GM21825 (cell line): Measurements from ENCODE around the gene NCBP1.
"Not testable (repeated sequence)": the region's sequence is repeated elsewhere in the genome, so short reads cannot be mapped to it uniquely, and the experiment has no call there.

Source experiments
- ATAC-seq: cut with Tn5 transposase; IDR thresholded peaks from one replicate; pipeline ENCODE4 v1.9.1; 2021; ENCODE audit warnings: mild to moderate bottlenecking, moderate library complexity; ENCODE audit not compliant: unreplicated experiment

Gene NCBP1

DNA sequence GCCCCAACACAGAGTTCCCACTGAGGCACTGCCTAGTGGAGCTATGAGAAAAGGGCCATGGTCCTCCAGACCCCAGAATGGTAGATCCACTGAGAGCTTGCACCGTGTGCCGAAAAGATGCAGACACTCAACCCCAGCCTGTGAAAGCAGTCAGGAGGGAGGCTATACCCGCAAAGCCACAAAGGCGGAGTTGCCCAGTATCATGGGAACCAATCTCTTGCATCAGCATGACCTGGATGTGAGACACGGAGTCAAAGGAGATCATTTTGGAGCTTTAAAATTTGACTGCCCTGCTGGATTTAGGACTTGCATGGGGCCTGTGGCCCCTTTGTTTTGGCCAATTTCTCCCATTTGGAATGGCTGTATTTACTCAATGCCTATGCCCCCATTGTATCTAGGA is 11.1 kb upstream of the NCBP1 start:
- not testable (repeated sequence) for ATAC-seq

DNA sequence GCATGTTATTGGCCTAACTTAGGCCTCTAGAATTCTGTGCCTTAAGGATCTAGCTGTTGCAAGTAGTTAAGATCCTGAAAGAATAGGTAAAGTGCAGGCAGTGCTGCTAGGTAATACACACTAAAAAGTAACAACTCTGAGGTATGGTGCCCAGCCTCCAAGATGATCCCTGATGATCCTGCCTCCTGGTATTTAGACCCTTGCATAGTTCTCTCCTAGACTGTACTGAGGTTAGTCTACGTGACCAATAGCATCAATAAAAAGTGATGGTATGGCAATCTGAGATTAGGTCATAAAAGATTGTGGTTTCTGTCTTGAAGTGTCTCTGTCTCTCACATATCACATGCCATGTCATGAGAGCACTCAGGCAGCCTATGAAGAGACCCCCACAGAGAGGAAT is 9.7 kb upstream of the NCBP1 start:
- ATAC-seq, result no peak

DNA sequence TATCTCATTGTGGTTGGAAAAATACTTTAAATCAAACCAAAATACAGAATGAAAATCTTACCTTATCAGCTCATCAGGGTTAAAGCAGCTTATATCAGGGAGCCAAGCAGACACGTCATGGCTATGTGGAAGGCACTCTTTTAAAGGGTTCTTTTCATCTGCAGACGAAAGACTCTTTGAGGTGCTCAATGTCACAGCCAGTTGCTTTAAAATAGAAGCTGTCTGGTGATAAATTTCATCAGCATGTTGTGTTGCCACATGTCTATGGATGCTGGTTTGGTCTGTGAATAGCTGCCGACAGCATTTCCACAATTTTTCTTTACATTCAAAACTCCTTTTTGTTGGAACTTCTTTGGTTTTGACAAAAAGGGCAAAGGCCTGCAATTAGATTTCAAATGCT is 8.0 kb upstream of the NCBP1 start:
- ATAC-seq, result no peak

DNA sequence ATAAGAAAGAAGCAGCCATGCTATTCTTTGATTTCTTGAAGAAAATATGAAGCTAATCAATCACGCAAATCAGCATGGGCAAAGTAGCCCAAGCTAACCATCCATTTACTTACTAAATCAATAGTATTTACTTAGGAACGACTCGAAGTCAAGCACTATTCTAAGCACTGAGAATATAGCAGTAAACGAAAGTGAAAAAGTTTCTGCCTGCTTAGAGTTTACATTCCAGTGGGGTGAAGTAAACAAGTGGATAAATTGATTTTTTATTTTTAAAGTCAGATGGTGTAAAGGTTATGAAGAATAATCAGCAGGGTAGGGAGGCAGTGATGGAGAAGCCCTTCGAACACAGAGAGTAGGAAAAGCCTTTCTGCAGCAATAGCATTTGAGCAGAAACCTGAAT is 6.0 kb upstream of the NCBP1 start:
- no peak for ATAC-seq

DNA sequence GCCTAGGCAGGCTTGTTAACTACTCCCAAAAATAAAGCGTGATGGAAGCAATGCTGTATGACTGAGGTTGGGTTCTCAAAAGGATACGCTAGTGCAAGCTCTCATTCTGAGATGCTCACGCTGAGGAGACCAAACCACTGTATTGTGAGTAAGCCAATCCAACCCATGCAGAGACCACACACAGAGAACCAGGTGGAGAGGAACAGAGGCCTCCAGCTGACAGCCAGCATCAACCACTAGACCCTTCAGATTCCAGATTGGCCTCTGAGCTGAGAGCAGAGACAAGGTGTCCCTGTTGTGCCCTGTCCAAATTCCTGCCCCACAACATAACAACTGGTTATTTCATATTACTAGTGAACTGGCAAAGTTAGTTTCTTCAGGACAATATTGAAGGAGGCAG is 5.0 kb upstream of the NCBP1 start:
- no peak for ATAC-seq

DNA sequence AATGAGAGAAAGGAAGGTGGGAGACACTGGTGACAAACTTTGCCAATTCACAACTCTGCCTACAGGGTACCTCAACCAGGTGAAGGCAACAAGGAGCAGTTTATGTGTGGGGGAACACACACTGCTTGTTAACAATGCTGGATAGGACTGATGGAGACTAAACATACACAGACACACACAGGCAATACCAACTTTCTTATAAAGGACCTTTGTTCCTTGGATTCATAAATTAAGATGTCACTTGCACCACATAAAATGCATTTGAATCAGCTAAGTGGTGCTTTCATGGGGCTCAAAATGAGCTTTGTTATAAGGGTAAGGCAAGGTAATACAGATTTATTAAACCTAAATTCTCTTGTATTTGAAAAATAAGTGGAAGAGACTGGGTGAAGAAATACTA is 4.5 kb upstream of the NCBP1 start:
- ATAC-seq, result no peak

DNA sequence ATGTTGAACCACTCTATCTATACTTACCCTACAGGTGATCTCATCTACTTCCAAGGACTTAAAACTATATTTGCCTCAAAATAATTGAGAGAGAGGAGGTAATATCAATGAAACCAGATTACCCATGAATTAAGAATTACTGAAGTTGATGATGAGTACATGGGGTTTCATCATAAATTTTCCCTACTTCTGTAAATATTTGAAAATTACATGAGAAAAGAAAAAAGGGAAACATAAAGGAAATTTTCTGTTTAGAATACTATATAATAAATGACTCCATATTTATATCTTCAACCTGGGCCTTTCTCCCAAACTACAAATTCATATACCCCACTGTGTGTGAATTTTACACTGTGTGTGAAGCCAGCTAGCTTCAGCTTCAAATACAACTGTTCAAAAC is 3.0 kb upstream of the NCBP1 start:
- ATAC-seq, result no peak

DNA sequence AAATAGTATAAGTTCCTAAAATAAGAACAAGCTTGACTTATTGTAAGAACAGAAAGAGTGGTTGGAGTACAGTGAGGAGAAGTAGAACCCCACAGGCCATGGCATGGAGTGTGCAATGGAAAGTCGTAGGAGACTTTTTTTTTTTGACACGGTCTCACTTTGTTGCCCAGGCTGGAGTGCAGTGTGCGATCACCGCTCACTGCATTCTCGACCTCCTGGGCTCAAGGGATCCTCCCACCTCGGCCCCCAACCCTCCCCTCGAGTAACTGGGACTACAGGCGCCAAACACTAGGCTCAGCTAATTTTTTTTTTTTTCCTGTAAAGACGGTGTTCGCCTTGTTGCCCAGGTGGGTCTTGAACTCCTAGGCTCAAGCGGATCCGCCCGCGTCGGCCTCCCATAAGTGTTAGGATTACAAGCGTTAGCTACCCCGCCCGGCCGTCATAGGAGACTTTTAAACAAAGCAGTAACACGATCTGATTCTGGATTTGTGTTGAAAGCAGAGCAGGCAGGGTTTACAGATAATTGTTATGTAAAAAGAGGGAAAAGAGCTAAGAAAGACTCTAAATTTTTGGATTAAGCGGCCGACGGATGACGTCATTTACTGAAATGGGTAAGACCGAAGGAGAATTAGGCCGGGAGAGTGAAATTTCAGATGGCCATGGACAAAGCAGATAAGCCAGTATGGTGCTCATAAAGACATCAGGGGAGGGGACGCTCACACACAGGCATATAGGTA is 1.2 kb upstream of the NCBP1 start:
- peak; percentile 7 for ATAC-seq

DNA sequence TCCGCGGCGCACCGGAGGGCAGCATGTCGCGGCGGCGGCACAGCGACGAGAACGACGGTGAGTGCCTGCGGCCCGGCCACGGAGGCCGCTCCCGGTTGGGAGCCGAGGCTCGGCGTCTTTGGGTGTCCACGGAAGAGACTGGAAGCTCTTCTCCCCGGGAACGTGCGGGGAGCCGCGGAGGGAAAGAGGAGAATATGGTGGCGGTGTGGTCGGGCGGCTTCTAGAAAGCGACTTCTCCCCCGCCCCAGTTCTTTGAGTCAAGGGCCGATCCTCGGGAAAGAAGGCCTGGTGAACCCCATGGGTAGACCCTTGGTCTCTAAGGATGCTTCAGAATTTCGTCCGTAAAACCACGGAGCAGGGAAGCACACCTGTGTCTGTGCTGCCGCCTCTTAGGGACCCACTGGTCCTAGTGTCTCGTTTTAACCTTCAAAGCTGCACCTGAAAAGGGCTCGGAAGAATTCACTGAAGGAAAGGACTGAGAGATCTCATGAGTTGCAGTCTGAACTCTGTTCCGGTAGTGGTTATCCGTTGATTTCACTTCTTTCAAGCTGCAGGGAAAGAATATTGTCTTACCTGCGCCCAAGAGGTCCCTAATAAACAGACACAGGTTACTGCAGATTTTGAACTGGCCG is 354 bp downstream of the NCBP1 start:
- ATAC-seq, result no peak

DNA sequence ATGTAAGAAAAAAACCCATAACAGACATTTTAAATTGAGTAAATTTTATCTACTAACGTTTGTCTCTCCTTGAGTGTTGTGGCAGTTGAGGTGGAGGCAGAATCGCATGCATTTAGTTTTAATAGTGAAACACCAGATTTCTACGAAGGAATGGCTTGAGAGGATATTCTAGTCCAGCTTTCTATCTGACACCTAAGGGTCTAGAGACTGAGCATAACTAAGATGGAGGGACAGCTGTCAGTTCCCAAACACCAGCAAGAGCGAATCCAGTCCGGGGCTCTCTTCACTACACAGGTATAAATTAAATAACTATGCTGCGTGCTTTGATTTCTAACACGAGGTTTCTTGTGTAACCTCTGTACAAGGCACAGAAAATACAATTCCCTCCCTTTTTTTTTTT is 1.4 kb downstream of the NCBP1 start:
- no peak for ATAC-seq

DNA sequence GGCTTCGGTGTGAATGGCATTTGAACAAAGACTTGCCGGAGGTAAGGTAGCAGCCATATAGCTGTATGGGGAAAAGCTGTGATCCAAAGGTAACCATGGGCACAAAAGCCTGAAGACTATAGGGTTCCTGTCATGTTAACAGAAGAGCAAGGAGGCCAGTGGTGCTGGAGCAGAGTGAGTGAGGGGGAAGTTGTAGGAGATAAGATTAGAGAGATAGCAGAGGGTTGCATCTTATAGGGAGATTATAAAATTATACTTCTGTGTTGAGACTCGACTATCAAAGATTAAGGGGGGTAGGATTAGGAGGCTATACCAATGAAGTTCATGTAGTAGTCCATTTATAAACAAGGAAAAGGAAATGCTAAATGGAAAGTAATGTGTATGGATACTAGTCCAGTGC is 3.3 kb downstream of the NCBP1 start:
- ATAC-seq, result no peak

DNA sequence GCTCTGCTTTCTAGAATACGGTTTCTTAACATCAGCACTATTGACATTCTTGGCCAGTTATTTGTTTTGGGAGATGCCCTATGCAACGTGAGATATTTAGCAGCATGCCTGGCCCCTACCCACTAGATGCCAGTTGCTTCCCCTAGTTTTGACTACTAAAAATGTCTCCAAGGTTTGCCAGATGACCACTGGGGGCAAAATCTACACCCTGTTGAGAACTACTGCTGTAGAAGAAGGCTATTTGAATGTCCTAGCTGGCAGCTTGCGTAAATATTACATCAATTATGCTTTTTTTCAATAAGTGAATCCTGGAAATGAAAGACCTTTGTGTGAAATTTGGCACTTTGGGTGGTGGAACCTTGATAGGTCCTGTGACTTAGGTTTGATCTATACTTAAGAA is 5.0 kb downstream of the NCBP1 start:
- ATAC-seq, result no peak

DNA sequence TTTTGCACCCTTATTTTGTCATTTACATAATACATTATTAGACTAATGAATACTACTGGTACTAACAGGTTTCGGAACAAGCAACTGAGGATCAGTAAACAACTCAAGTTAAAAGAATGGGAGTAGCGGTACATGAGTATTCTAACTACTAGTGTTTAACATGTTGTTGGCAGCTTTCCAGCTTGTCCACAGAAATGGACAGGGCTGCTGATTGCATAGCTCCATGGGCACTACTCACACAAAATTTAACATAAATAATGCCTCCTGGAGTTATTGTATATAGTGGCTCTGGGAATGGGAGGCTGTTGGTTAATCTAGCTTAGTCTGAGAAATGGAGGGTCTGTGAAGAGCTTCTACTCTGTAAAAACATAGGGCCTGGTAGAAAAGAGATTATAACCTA is 6.7 kb downstream of the NCBP1 start:
- ATAC-seq, result no peak

DNA sequence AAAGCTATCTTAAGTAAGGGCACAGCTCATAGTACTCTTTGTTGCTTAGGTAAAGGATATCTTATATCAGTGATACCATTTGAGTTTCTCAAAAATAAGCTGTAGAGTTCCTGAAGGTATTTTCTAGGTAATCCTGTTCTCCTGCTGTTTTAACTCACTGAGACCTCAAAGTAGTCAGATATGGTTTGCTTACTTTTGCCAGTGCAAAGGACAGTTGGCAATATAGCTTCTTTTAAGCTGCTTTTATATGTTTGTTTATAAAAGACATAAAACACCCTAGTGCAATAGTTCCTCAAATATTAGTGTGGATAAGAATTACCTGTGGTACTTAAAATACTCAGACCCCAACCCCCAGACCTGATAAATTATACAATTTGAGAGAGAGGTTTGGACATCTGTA is 12.1 kb downstream of the NCBP1 start:
- ATAC-seq, result no peak

DNA sequence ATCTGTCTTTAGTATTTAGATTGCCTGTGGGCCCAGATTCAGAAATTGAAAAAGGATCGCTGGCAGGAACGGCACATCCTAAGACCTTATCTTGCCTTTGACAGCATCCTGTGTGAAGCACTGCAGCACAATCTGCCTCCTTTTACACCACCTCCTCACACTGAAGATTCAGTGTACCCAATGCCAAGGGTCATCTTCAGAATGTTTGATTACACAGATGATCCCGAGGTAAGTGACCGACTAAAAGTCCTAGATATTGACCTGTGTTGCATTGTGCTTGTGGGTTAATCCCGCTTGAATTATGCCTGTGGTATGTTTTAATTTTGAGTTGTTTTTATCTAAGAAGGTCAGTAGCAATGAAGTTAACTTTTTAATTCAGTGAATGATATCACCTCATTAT is 14.4 kb downstream of the NCBP1 start:
- no peak for ATAC-seq

DNA sequence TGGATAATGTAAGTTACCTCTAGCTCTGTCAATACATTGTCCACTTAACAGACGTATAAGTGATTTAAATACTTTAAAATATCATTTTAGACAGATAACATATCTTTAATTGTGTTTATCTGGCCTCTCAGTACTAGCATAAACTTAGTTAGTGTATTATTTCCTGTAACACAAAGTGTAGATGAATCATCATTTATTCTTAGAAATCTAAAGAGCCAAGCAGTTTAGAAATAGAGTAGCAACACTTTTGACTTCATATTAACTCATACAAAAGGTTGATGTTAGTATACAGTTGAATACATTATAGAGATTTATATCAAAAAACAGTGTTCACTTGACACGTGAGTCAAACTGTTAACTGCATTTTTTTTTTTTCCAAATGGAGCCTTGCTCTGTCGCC is 18.0 kb downstream of the NCBP1 start:
- no peak for ATAC-seq

DNA sequence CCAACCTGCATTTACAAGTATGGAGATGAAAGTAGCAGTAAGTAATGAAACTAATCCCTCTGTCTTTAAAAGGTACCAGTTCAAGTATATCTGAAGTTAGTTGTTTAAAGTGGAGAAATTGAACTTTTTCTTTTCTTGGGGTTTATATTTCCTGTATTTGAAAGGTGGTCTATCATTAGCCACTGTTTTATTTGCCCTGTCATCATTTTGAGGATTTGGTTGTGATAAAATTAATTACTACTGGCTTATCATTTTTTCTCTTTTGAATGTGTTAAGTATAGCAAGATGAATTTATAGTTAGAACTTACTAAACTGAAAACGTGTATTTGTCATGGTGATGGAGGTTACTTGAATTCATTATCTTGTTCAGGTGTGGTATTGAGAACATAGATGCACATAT is 25.1 kb downstream of the NCBP1 start:
- ATAC-seq, result no peak

DNA sequence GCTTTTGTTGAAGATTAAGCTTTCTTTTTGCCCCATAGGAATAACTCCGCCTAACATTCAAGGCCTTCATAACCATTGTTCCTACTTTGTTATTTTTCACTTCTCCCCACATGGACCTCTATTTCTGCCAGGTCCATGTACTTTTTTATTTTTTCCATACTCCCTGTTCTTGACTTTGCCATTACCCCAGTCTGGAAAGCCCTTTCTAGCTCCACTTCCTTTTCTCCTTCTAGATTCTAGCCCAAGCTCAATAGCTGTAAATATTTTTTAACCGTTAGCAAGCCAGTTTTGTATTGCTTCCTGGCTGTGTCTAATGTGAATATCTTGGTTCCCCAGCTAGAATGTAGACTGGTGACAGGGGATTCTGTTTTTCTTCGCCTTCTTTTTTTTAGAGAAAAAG is 26.1 kb downstream of the NCBP1 start:
- ATAC-seq, result no peak

DNA sequence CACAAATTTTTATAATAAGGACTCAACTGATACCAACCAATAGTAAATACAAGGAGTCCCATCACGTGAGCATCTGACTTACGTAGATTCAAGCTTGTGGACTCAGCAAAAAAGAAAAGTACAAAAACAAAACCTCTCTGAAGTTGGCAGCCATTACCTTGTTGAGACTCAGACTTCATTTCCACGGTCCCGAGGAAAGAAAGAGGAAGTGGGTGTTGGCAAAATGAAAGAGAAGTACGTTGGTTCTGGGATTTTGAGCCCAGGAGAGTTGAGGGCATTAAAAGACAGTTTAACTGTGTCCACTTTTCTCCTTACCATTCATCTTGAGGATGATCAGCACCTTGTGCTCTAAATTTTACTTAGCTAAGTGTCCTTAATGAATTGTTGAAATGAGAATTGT is 26.7 kb downstream of the NCBP1 start:
- no peak for ATAC-seq

DNA sequence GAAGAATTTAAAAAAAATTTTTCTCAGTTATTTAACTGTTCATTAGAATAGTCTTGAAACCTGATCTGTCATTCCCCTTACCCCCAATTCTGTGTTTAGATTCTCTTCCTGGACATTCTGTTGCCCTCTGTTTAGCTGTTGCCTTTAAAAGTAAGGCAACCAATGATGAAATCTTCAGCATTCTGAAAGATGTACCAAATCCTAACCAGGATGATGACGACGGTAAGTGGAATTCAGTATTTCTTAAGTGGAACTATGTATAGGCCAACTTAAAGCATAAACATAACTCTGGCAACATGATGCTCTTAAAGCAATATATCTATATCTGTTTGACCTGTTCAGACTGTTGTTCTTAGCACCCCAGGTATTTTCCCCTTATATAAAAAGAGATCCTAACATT is 27.2 kb downstream of the NCBP1 start:
- no peak for ATAC-seq

DNA sequence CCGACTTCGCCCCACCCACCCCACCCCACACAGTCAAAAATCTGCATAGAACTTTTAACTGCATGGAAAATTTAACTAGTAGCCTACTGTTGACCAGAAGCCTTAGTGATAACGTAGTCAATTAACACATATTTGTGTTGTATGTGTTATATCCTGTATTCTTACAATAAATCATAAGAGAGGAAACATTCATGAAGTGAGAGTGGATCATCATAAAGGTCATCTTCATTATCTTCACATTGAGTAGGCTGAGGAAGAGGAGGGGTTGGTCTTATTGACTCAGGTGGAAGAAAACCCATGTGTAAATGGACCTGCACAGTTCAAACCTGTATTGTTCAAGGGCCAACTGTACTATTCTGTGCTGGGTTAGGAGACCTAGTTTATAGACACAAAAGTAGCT is 32.1 kb downstream of the NCBP1 start:
- no peak for ATAC-seq

DNA sequence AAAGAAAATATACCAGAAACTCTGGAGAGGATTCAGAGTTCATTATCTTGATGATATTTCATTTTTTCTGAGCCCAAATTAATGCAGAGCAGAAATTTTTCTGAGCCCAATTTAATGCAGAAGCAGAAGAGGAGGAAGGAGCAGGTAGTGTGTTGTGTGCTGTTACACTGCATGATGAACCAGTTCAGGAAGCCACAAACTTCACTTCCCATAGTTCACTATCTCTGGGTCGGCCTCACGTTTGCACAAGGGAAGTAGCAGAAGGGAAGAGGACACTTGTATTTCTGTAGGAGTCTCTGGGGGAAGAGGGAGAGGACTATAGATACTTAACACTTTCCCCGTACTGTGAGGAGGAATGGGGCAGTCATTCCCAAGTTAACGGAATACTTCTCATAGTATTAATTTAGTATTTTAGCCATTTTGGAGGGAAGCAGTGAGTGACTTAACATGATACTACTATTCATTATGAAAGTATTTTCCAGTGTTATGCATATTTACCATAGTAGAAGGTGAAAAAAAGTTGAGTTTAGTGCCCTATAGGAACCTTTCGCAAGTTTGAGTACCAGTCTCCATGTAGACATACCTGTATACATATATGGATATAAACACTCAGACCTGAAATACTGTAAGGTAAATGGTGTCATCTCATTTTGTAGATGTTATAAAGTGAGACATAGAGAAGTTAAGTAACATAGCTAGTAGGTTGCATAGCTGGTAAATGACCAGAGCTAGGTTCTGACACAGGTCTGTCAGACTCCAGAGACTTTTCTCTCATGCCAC is 33.5 kb downstream of the NCBP1 start:
- ATAC-seq, result no peak
